IMR-90 (cell line): Measurements from ENCODE around the gene MAB21L4. TPM values are rescaled to one million over a fixed set of nuclear protein-coding genes. Genes with fewer than 3 reads are reported as not detected.

Source experiments
- ATAC-seq: fragments of 200-7000 bp; cut with Tn5 transposase; 2 replicates; pipeline ENCODE4 v1.9.1; 2020; ENCODE audit warnings: low read depth, mild to moderate bottlenecking, moderate library complexity
- BruUV-seq: library from RNA; stranded (reverse); fragments of 400-500 nt; replicated peaks from 2 replicates; lab custom pipeline; 2021; lab: Mats Ljungman, UMichigan
- CTCF ChIA-PET: fragments of 300-600 bp; formaldehyde crosslinking; extraction: SDS; loops from one replicate; lab custom pipeline; 2021; ENCODE audit warnings: antibody characterized with exemption; lab: Yijun Ruan, JAX
- POLR2A ChIA-PET: fragments of 300-600 bp; sonication (Branson Sonifier 250); formaldehyde crosslinking; loops from one replicate; lab custom pipeline; 2022; ENCODE audit warnings: antibody characterized with exemption; ENCODE audit not compliant: unreplicated experiment; lab: Charles Lee
- DNase-seq: peaks from one replicate; pipeline ENCODE4 v3.0.0; 2013
- H2AFZ ChIP-seq: replicated peaks from 2 replicates; pipeline ENCODE3; 2013; ENCODE audit warnings: low read length, mild to moderate bottlenecking; ENCODE audit not compliant: poor library complexity
- H2AK5ac ChIP-seq: 2 replicates; pipeline ENCODE4 v1.6.1; 2013; ENCODE audit warnings: low read depth, low read length, inconsistent platforms
- H2AK9ac ChIP-seq: replicated peaks from 2 replicates; pipeline ENCODE3; 2013; ENCODE audit warnings: mild to moderate bottlenecking, low read depth, low read length, moderate library complexity; ENCODE audit not compliant: poor library complexity
- H2BK120ac ChIP-seq: 2 replicates; pipeline ENCODE4 v1.6.1; 2013; ENCODE audit warnings: low read depth, low read length, inconsistent platforms
- H2BK15ac ChIP-seq: 3 replicates; pipeline ENCODE4 v1.6.1; 2013; ENCODE audit warnings: low read depth, low read length, inconsistent platforms
- H2BK20ac ChIP-seq: 2 replicates; pipeline ENCODE4 v1.6.1; 2013; ENCODE audit warnings: low read depth, mild to moderate bottlenecking, inconsistent platforms, low read length, moderate library complexity
- H2BK5ac ChIP-seq: 2 replicates; pipeline ENCODE4 v1.6.1; 2013; ENCODE audit warnings: mild to moderate bottlenecking, low read depth, low read length, inconsistent platforms; ENCODE audit not compliant: poor library complexity, severe bottlenecking
- H3K14ac ChIP-seq: replicated peaks from 2 replicates; pipeline ENCODE4 v1.6.1; 2013; ENCODE audit warnings: low read depth, low read length, inconsistent platforms
- H3K18ac ChIP-seq: 2 replicates; pipeline ENCODE4 v1.6.1; 2013; ENCODE audit warnings: low read depth, low read length, control low read depth
- H3K23ac ChIP-seq: 2 replicates; pipeline ENCODE4 v1.6.1; 2013; ENCODE audit warnings: low read depth, low read length, inconsistent platforms
- H3K27ac ChIP-seq: 2 replicates; pipeline ENCODE4 v1.5.1; 2013; ENCODE audit warnings: mild to moderate bottlenecking, control low read depth, low read length; ENCODE audit not compliant: insufficient read depth
- H3K27me3 ChIP-seq: 2 replicates; pipeline ENCODE4 v1.6.1; 2013; ENCODE audit warnings: low read length; ENCODE audit not compliant: control insufficient read depth, insufficient read depth
- H3K36me3 ChIP-seq: 2 replicates; pipeline ENCODE4 v1.6.1; 2013; ENCODE audit warnings: low read length, mixed read lengths; ENCODE audit not compliant: control insufficient read depth, insufficient read depth
- H3K4ac ChIP-seq: 2 replicates; pipeline ENCODE4 v1.6.1; 2013; ENCODE audit warnings: low read depth, low read length, inconsistent platforms
- H3K4me1 ChIP-seq: 2 replicates; pipeline ENCODE4 v1.6.1; 2013; ENCODE audit warnings: low read length, mixed read lengths; ENCODE audit not compliant: control insufficient read depth, insufficient read depth
- H3K4me2 ChIP-seq: 2 replicates; pipeline ENCODE4 v1.6.1; 2013; ENCODE audit warnings: low read depth, mild to moderate bottlenecking, control low read depth, low read length, moderate library complexity
- H3K4me3 ChIP-seq: 2 replicates; pipeline ENCODE4 v1.5.1; 2013; ENCODE audit warnings: low read depth, mild to moderate bottlenecking, control low read depth, low read length, moderate library complexity; ENCODE audit not compliant: insufficient read depth
- H3K56ac ChIP-seq: 2 replicates; pipeline ENCODE4 v1.6.1; 2013; ENCODE audit warnings: low read length, inconsistent platforms; ENCODE audit not compliant: insufficient read depth; ENCODE audit errors: extremely low read depth
- H3K79me1 ChIP-seq, 2 experiments: 2 replicates each; pipeline ENCODE4 v1.6.1; 2013; ENCODE audit warnings: low read length in 2 of 2, inconsistent platforms in 1 of 2, low read depth in 1 of 2
- H3K9ac ChIP-seq: 2 replicates; pipeline ENCODE4 v1.6.1; 2013; ENCODE audit warnings: low read depth, low read length, control low read depth
- H3K9me1 ChIP-seq: 2 replicates; pipeline ENCODE4 v1.6.1; 2013; ENCODE audit warnings: low read length, inconsistent platforms; ENCODE audit not compliant: insufficient read depth
- H3K9me3 ChIP-seq: 2 replicates; pipeline ENCODE4 v1.6.1; 2013; ENCODE audit warnings: low read length; ENCODE audit not compliant: control insufficient read depth, insufficient read depth
- H4K20me1 ChIP-seq: 2 replicates; pipeline ENCODE4 v1.6.1; 2013; ENCODE audit warnings: low read length, inconsistent platforms; ENCODE audit not compliant: insufficient read depth
- H4K5ac ChIP-seq: 2 replicates; pipeline ENCODE4 v1.6.1; 2013; ENCODE audit warnings: mild to moderate bottlenecking, low read depth, low read length, control low read depth
- H4K8ac ChIP-seq, 2 experiments: 2 replicates each; pipeline ENCODE4 v1.6.1; 2013; ENCODE audit warnings: low read depth in 2 of 2, low read length in 2 of 2, control low read depth in 1 of 2, inconsistent platforms in 1 of 2
- H4K91ac ChIP-seq: 2 replicates; pipeline ENCODE4 v1.6.1; 2013; ENCODE audit warnings: low read depth, low read length, inconsistent platforms; ENCODE audit not compliant: insufficient read depth
- BHLHE40 ChIP-seq: fragments of 150-350 bp; IDR thresholded peaks from 2 replicates; pipeline ENCODE4 v1.6.1; 2016; ENCODE audit warnings: mild to moderate bottlenecking, low read depth, low read length
- CEBPB ChIP-seq: IDR thresholded peaks from 2 replicates; pipeline ENCODE4 v1.6.1; 2012; ENCODE audit warnings: low read depth, low read length, improper control_type of control experiment
- CHD1 ChIP-seq: IDR thresholded peaks from 2 replicates; pipeline ENCODE4 v1.6.1; 2012; ENCODE audit warnings: low read depth, low read length, improper control_type of control experiment
- CTCF ChIP-seq: conservative IDR thresholded peaks from 2 replicates; pipeline ENCODE4 v1.5.1; 2012; ENCODE audit warnings: mild to moderate bottlenecking, low read depth, low read length, improper control_type of control experiment
- ELK1 ChIP-seq: fragments of 150-350 bp; IDR thresholded peaks from 2 replicates; pipeline ENCODE4 v1.6.1; 2016; ENCODE audit warnings: low read depth, mild to moderate bottlenecking, low read length, moderate library complexity, borderline replicate concordance
- FOS ChIP-seq: fragments of 150-350 bp; IDR thresholded peaks from 2 replicates; pipeline ENCODE4 v1.6.1; 2016; ENCODE audit warnings: low read depth, low read length
- MAFK ChIP-seq: IDR thresholded peaks from 2 replicates; pipeline ENCODE4 v1.6.1; 2012; ENCODE audit warnings: low read depth, low read length, improper control_type of control experiment
- MAZ ChIP-seq: IDR thresholded peaks from 2 replicates; pipeline ENCODE4 v1.6.1; 2012; ENCODE audit warnings: low read depth, mild to moderate bottlenecking, low read length, improper control_type of control experiment, moderate library complexity, borderline replicate concordance
- MXI1 ChIP-seq: IDR thresholded peaks from 2 replicates; pipeline ENCODE4 v1.6.1; 2012; ENCODE audit warnings: low read depth, mild to moderate bottlenecking, low read length, moderate library complexity, borderline replicate concordance
- NFE2L2 ChIP-seq: fragments of 150-350 bp; IDR thresholded peaks from 2 replicates; pipeline ENCODE4 v1.6.1; 2016; ENCODE audit warnings: low read depth, mild to moderate bottlenecking, low read length
- POLR2A ChIP-seq: IDR thresholded peaks from 2 replicates; pipeline ENCODE4 v1.6.1; 2012; ENCODE audit warnings: mild to moderate bottlenecking, low read depth, low read length
- RAD21 ChIP-seq: IDR thresholded peaks from 2 replicates; pipeline ENCODE4 v1.6.1; 2012; ENCODE audit warnings: low read length, improper control_type of control experiment
- RCOR1 ChIP-seq: IDR thresholded peaks from 2 replicates; pipeline ENCODE4 v1.6.1; 2012; ENCODE audit warnings: mild to moderate bottlenecking, low read length, improper control_type of control experiment; ENCODE audit not compliant: insufficient replicate concordance
- RFX5 ChIP-seq: IDR thresholded peaks from 2 replicates; pipeline ENCODE4 v1.8.0; 2012; ENCODE audit warnings: low read depth, mild to moderate bottlenecking, low read length, moderate library complexity
- SMC3 ChIP-seq: fragments of 150-350 bp; IDR thresholded peaks from 2 replicates; pipeline ENCODE4 v1.6.1; 2016; ENCODE audit warnings: low read depth, mild to moderate bottlenecking, antibody characterized with exemption, low read length, moderate library complexity
- USF2 ChIP-seq: fragments of 150-350 bp; IDR thresholded peaks from 2 replicates; pipeline ENCODE4 v1.6.1; 2017; ENCODE audit warnings: mild to moderate bottlenecking, antibody characterized with exemption, low read length, low read depth
- WGBS, 2 experiments: methylation state at CpG; one replicate each; pipeline versions ENCODE4 v1.1.5 to v1.1.7; 2013; ENCODE audit warnings: missing lambda C conversion rate in 2 of 2; ENCODE audit not compliant: insufficient read length in 1 of 2; ENCODE audit errors: extremely low coverage in 2 of 2; 5-methylcytosine and 5-hydroxymethylcytosine counted together
- dilution Hi-C: fragments of 300-500 bp; cut with HindIII; formaldehyde crosslinking; loops from one replicate; pipeline ENCODE4 v1.14.3; 2018; ENCODE audit warnings: low sequenced_read_pairs; ENCODE audit not compliant: unreplicated experiment
- in situ Hi-C: fragments of 300-500 bp; cut with MboI; formaldehyde crosslinking; loops from 3 replicates; pipeline ENCODE4 v1.14.3; 2019; ENCODE audit warnings: low sequenced_read_pairs, inconsistent platforms, mixed read lengths
- intact Hi-C: fragments of 100-400 bp; cut with micrococcal nuclease; formaldehyde crosslinking; loops from 2 replicates; pipeline ENCODE4 v1.10.0; 2022
- polyA plus RNA-seq, 3 experiments: library from polyadenylated mRNA; depleted of rRNA; stranded (reverse); fragments of >200 nt; gene quantifications; 2 replicates each; pipeline ENCODE4 v1.2.3, GENCODE V29; 2012; ENCODE audit warnings: low replicate concordance in 1 of 3
- total RNA-seq: library from RNA; depleted of rRNA; stranded (reverse); fragments of >200 nt; gene quantifications from 2 replicates; pipeline ENCODE4 v1.2.3, GENCODE V29; 2012

The MAB21L4 gene
- total and polyA plus RNA-seq, 2 of the 4 experiments (the other 2 are of a cell fraction) = not detected

GRCh38 chr2:240925191-240925567 is 29.2 kb upstream of the MAB21L4 start:
- peaks cover 16% of the 10 kb centered on the region for H3K9me1 ChIP-seq
- H2AK9ac ChIP-seq = no peak overlapping the region
- no peak overlapping the region for H3K14ac ChIP-seq
- CTCF ChIA-PET = no interaction called here
- H4K91ac ChIP-seq = no peak overlapping the region
- no peak overlapping the region for H4K8ac ChIP-seq
- peaks cover 27% of the 10 kb centered on the region for H3K4me1 ChIP-seq
- no peak overlapping the region for H3K18ac ChIP-seq
- H2AFZ ChIP-seq = no peak overlapping the region
- H3K36me3 ChIP-seq = no peaks in the 10 kb centered on the region
- H2BK20ac ChIP-seq = no peak overlapping the region
- H3K9ac ChIP-seq = no peak overlapping the region
- peaks cover 2% of the 10 kb centered on the region for H3K27me3 ChIP-seq
- no peak overlapping the region for H3K4ac ChIP-seq
- DNase-seq (no peak), ATAC-seq (no peak)
- dilution Hi-C loops (no loop called here), in situ Hi-C loops (no loop called here), intact Hi-C loops (no loop called here)
- H2BK15ac ChIP-seq = no peak overlapping the region
- no peak overlapping the region for H3K4me2 ChIP-seq
- H3K79me1 ChIP-seq = no peaks in the 10 kb centered on the region
- no peaks in the 10 kb centered on the region for H4K20me1 ChIP-seq
- TF ChIP-seq RFX5 = no peak
- no peak for TF ChIP-seq MXI1
- TF ChIP-seq CTCF = no peak
- TF ChIP-seq FOS = no peak
- no peak for TF ChIP-seq POLR2A
- TF ChIP-seq MAFK = no peak
- no peak for TF ChIP-seq MAZ
- no peak for TF ChIP-seq NFE2L2
- no peak for TF ChIP-seq RAD21
- TF ChIP-seq SMC3 = no peak
- TF ChIP-seq CHD1 = no peak
- no peak for TF ChIP-seq RCOR1
- TF ChIP-seq USF2 = no peak
- TF ChIP-seq ELK1 = no peak
- TF ChIP-seq CEBPB = no peak
- no peak for TF ChIP-seq BHLHE40
- no TSS peak for BruUV-seq
- no peak overlapping the region for H2BK120ac ChIP-seq
- 93% methylated on average over 8 of the region's 14 CpGs; no CpG with 5 or more reads in 1 of the 2 experiments for WGBS, 2 experiments
- H3K56ac ChIP-seq = no peak overlapping the region
- H2BK5ac ChIP-seq = no peak overlapping the region
- H3K23ac ChIP-seq = no peak overlapping the region
- no peak overlapping the region for H3K27ac ChIP-seq
- H3K9me3 ChIP-seq = no peaks in the 10 kb centered on the region
- no peak overlapping the region for H4K5ac ChIP-seq
- POLR2A ChIA-PET = no interaction called here
- H2AK5ac ChIP-seq = no peak overlapping the region
- H3K4me3 ChIP-seq = no peak overlapping the region
